Ramos (cell line): Measurements from ENCODE around the gene LRTM2.

Source experiments
- in situ Hi-C: fragments of 300-500 bp; cut with MboI; formaldehyde crosslinking; loops from one replicate; pipeline ENCODE4 v1.14.3; 2022; ENCODE audit warnings: low sequenced_read_pairs; ENCODE audit not compliant: unreplicated experiment

Gene LRTM2

DNA sequence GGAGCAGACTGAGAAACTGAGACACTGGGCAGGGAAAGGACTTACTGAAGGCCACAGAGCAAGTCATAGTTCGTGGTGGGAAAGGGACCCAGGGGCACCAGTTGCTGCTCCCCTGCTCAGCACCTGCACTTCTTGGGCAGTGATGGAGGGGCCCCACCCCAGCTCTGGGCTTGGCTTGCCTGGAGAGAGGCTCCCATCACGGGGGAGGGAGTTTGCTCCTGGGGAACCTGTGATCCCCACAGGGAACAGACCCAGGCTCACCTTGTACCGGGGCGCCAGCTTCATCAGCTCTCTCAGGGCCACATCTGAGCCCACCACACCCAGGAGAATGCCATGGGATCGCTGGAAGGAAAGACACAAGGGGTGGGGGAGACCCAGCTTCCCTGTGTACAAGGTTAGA lies 58.3 kb downstream of the LRTM2 start:
- in situ Hi-C loops, result no loop called here

DNA sequence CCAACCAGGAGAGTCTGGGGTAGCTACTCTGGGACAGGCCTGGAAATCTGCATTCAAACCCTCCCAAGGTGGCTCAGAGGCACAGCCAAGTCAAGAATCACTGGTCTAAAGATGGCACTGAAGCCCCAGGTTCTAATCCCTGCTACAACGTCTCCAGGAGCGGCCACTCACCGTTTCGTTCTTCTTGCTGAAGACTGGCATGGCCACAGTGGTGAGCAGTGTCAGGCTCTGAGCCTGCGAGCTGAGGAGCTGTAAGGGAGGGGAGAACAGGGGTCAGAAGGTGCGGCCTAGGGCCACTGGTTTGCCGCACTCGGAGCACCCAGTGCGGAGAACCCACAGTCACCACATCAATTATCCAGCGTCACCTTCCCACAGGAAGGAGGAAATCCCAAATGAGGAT lies 59.3 kb downstream of the LRTM2 start:
- in situ Hi-C loops, result no loop called here

DNA sequence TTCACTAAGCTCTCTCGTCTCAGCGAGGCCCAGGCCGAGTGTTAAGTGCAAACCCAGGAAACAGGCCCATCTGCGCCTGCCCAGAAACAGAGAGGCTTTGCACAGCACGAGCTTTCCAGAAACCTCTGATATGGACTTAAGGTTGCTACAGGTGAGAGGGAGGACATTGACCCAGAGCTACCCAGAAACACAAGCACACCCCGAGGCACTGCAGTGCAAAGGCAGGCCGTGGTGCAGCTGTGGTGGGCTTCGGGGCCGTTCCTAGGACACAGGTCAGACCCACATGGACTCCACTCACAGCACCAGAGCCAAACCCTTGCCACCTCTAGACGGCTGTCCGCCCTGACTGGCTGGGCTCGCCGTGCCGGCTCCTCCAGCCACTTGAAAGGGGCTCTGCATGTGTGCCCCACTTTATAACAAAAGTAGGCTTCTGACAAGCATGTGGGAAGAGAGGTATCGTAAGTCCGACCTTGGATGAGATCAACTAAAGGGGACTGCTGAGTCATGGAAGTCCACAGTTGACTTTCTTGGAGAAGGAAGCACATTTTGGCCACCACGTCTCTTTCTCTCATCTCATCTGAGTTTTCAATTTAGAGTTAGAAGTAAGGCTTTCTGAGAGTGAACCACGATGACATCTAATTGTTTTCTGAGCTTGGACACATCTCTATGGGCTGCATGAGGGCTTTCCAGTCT lies 59.9 kb downstream of the LRTM2 start:
- in situ Hi-C loops, result no loop called here

DNA sequence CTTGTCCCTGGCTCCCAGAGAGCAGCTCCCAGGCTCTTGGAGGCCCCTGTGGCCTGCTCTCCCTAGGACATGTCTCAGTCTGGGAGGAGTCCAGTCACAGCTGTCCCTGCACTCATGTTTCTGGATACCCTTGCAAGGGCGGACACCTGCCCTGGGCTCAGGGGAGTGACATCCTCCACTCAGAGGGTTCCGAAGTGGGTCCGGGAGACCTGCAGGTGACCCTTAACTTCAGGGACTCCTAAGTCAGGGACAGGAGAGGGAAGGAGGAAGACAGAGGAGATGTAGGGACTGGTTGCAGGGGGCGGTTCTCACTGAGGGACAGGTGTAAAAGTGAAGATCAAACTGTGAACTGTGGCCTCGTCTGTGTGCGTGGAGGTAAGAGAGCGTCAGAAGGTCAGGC lies 60.5 kb downstream of the LRTM2 start:
- in situ Hi-C loops, result no loop called here

DNA sequence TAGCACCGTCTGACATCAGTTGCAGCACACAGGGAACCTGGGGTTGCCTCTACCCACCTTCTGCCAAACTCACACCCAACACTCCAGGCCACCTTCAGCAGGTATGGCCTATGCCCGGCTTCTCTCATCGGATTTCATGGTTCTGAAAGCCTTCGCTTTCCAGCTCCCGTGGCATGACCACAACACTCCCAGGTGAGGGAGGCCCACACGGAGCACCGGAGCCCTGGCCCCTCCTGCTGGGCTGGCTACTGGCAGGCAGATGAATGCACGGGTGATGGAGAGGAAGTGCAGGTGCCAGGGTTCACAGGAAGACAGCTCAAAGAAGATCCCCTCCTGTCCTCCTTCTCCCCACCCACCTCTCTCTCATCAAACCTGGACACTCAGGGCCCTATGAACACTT lies 60.9 kb downstream of the LRTM2 start:
- in situ Hi-C loops, result no loop called here

DNA sequence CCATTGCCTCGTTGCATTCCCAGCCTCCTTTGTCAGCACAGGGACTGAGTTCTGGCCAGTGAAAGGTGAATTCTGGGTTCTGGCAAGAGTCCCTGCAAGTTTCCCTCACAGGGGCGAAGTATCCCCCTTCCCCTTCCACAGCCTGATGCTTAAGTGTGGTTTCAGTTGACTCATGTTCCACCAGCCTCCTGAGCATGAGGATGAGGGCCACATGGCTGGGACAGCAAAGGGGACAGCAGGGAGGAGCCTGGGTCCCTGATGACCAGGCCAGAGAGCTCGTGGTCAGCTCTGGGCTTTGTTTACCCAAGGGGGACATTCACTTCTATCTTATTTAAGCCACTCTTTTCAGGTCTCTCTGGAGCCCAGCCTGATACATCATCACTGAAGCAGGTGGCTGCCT lies 61.6 kb downstream of the LRTM2 start:
- in situ Hi-C loops, result no loop called here

DNA sequence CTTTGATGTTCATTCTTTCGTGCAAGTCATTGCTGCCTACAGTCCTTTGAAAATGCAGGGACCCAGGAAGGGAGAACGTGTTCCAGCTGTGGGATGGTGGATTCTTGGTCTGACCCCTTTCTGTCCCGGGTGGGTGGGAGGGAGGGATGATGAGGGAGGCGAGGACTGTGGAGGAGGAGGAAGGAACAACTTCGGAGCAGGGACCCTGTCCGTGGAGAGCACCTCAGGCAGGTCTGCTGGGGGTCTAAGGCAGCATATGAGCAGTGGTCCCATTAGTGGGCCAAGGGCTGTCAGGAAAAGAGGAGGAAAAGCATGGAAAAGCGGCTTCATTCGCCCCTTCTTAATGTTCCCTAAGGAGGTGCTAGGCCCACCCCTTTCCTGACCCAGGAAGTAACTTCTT lies 62.0 kb downstream of the LRTM2 start:
- in situ Hi-C loops, result no loop called here

DNA sequence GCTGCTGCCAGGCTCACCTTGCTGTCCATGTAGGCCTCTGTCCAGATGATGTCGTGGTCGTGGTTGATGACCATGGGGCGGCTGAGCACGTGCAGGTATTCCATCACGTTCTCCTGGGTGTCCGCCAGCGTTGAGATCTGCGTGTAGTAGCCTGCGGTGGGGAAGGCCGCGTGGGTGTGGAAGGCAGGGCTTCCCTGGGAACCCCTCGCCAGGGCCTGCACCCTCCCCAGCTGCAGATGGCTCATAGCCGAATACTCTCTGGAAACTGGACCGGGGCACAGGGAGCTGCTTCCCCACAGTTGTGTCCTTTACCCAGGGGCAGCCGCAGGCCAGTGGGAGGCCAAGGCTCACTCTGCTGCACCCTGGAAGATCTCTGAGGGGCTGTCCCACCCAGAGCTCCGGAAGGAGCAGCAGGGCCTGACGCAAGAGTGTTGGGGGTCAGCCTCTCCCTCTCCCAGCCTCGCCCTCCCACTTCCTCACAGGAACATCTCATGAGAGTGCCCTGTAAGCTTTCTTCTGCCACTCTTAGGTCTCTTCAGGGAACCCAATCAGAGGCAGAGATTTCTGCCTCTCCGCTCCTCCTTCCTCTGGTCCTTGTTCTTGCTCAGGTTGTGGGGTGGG lies 62.6 kb downstream of the LRTM2 start:
- in situ Hi-C loops, result no loop called here

DNA sequence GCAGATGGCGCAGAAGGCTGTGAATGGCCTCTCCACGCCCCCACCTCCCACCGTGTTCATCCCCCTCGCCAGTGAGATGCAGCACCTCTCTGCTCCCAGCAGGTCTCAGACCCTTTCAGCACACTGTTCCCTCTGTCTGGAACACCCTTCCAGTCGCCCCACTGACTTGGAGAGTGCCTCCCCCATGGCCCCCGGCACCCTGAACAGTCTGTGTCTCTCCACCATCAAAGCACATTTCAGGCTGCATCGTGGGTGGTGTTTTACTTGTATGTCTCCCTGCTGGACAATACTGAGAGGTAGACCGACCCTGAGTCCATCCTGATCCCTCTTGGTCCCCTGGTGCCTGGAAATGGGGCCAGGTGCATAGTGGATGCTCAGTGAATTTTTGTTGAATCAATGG lies 63.1 kb downstream of the LRTM2 start:
- in situ Hi-C loops, result no loop called here

DNA sequence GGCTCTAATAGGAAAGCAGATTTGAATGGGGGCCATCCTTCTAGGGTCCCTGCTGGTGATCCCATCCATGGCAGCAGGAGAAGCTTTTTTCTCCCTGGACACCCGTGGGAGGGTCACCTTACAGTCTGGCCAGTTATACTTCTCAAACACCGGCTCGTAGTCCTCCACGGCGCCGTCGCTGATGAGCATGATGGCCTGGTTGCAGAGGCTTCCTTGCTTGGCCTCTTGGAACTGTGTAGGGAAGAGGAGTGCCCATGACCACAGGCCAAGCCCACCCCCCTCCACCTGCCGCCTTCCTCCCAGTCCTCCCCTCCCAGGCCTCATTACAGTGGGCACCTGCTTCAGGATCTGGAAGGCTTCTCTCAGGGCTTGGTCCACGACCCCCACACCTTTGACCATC lies 64.3 kb downstream of the LRTM2 start:
- in situ Hi-C loops, result no loop called here

DNA sequence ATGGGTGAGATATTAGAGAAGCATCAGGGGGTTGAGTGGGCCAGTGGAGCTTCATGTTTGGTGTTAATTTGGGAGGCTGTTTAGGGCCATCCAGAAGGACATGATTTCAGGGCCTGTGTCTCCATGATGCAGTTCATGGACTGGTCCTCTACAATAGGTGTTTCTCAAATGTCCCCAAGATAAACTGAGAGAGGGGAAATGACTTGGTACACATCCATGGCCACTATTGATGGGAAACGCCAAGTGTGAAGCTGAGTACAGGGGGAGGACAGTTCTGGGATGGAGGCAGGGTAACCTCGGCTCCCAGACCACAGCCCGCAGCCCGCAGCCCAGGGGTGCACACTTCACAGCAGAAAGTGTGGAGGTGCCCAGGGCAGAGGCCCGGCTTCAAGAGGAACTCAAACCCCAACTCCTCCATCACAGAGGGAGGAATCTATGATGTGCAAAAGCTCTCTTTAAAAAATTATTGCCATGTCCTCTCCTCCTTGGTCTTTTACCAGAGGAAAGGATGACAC lies 64.8 kb downstream of the LRTM2 start:
- in situ Hi-C loops, result no loop called here

DNA sequence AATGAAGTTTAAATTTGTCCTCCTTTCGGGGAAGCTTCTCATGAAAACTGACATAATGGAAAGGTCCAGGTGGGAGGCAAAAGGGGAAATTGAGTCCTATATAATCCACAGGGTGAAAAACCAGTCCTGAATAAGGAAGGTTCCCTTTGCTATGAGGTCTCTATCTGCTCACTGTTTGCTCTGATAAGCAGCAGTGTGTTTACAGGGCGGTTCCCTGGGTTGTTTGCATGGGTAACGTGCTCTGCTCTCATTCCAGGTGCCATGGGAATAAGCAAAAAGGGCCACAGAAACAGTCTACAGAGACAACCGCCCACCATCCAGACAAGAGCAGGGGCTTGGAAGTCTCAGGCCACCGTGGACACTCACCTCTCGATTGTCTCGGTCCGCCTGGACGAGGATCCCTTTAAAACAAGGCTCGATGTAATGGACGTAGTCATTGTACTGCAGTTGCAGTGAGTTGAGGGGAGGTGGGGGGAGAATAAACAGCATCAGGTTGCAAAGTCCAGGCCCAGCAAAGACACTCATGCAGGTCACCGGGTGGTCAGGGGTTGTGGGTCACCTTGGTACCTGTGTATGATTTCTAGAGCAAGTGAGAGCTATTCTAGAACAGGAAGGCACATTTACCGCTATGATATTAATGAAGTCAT lies 65.4 kb downstream of the LRTM2 start:
- in situ Hi-C loops, result no loop called here
